IMR-90 (cell line): ENCODE results near the gene MCCD1.

Experiments
- BHLHE40 ChIP-seq: fragments of 150-350 bp; IDR thresholded peaks from 2 replicates; pipeline ENCODE4 v1.6.1; 2016; ENCODE audit warnings: mild to moderate bottlenecking, low read depth, low read length
- CEBPB ChIP-seq: IDR thresholded peaks from 2 replicates; pipeline ENCODE4 v1.6.1; 2012; ENCODE audit warnings: low read depth, low read length, improper control_type of control experiment
- CTCF ChIP-seq: conservative IDR thresholded peaks from 2 replicates; pipeline ENCODE4 v1.5.1; 2012; ENCODE audit warnings: mild to moderate bottlenecking, low read depth, low read length, improper control_type of control experiment
- FOS ChIP-seq: fragments of 150-350 bp; IDR thresholded peaks from 2 replicates; pipeline ENCODE4 v1.6.1; 2016; ENCODE audit warnings: low read depth, low read length
- MAFK ChIP-seq: IDR thresholded peaks from 2 replicates; pipeline ENCODE4 v1.6.1; 2012; ENCODE audit warnings: low read depth, low read length, improper control_type of control experiment
- MXI1 ChIP-seq: IDR thresholded peaks from 2 replicates; pipeline ENCODE4 v1.6.1; 2012; ENCODE audit warnings: low read depth, mild to moderate bottlenecking, low read length, moderate library complexity, borderline replicate concordance
- NFE2L2 ChIP-seq: fragments of 150-350 bp; IDR thresholded peaks from 2 replicates; pipeline ENCODE4 v1.6.1; 2016; ENCODE audit warnings: low read depth, mild to moderate bottlenecking, low read length
- POLR2A ChIP-seq: IDR thresholded peaks from 2 replicates; pipeline ENCODE4 v1.6.1; 2012; ENCODE audit warnings: mild to moderate bottlenecking, low read depth, low read length
- RAD21 ChIP-seq: IDR thresholded peaks from 2 replicates; pipeline ENCODE4 v1.6.1; 2012; ENCODE audit warnings: low read length, improper control_type of control experiment
- RCOR1 ChIP-seq: IDR thresholded peaks from 2 replicates; pipeline ENCODE4 v1.6.1; 2012; ENCODE audit warnings: mild to moderate bottlenecking, low read length, improper control_type of control experiment; ENCODE audit not compliant: insufficient replicate concordance
- RFX5 ChIP-seq: IDR thresholded peaks from 2 replicates; pipeline ENCODE4 v1.8.0; 2012; ENCODE audit warnings: low read depth, mild to moderate bottlenecking, low read length, moderate library complexity
- TF ChIP-seq, protein P1 (sequence below): fragments of 150-350 bp; IDR thresholded peaks from 2 replicates; pipeline ENCODE4 v1.6.1; 2017; ENCODE audit warnings: mild to moderate bottlenecking, antibody characterized with exemption, low read length, low read depth

DNA sequence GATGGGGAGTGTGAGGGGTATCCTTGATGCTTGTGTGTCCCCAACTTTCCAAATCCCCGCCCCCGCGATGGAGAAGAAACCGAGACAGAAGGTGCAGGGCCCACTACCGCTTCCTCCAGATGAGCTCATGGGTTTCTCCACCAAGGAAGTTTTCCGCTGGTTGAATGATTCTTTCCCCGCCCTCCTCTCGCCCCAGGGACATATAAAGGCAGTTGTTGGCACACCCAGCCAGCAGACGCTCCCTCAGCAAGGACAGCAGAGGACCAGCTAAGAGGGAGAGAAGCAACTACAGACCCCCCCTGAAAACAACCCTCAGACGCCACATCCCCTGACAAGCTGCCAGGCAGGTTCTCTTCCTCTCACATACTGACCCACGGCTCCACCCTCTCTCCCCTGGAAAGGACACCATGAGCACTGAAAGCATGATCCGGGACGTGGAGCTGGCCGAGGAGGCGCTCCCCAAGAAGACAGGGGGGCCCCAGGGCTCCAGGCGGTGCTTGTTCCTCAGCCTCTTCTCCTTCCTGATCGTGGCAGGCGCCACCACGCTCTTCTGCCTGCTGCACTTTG lies 46.7 kb downstream of the MCCD1 start, which contains the start of gene TNF:
- TF ChIP-seq CTCF (no peak), POLR2A (no peak), RCOR1 (no peak), RAD21 (no peak), NFE2L2 (no peak), FOS (no peak), MAFK (no peak), RFX5 (no peak), CEBPB (no peak), BHLHE40 (no peak), MXI1 (no peak)
- TF ChIP-seq, protein P1, sequence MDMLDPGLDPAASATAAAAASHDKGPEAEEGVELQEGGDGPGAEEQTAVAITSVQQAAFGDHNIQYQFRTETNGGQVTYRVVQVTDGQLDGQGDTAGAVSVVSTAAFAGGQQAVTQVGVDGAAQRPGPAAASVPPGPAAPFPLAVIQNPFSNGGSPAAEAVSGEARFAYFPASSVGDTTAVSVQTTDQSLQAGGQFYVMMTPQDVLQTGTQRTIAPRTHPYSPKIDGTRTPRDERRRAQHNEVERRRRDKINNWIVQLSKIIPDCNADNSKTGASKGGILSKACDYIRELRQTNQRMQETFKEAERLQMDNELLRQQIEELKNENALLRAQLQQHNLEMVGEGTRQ = no peak
